Chondrocyte (in vitro differentiated cells): ENCODE measurements around the gene SCRT2. TPM values are rescaled to one million over a fixed set of nuclear protein-coding genes. Genes with fewer than 3 reads are reported as not detected.

Experiments used
- DNase-seq: peaks from one replicate; pipeline ENCODE4 v3.0.0; 2021; ENCODE audit warnings: mixed read lengths, low spot score
- H3K27ac Mint-ChIP-seq: one replicate; pipeline ENCODE4 v1.8.0; 2021; ENCODE audit warnings: mild to moderate bottlenecking, moderate library complexity, mixed read lengths; ENCODE audit not compliant: unreplicated experiment
- H3K27me3 Mint-ChIP-seq: 2 replicates; pipeline ENCODE4 v1.8.0; 2021; ENCODE audit warnings: low read depth, mixed read lengths
- H3K36me3 Mint-ChIP-seq: 2 replicates; pipeline ENCODE4 v1.8.0; 2021; ENCODE audit warnings: low read depth, mixed read lengths
- H3K4me1 Mint-ChIP-seq: 2 replicates; pipeline ENCODE4 v1.8.0; 2021; ENCODE audit warnings: low read depth, mild to moderate bottlenecking, mixed read lengths
- H3K4me3 Mint-ChIP-seq: one replicate; pipeline ENCODE4 v1.8.0; 2021; ENCODE audit warnings: mild to moderate bottlenecking, moderate library complexity, mixed read lengths; ENCODE audit not compliant: unreplicated experiment
- H3K9me3 Mint-ChIP-seq: 2 replicates; pipeline ENCODE4 v1.8.0; 2021; ENCODE audit warnings: low read depth, mixed read lengths
- total RNA-seq: library from RNA; stranded (reverse); gene quantifications from 3 replicates; pipeline ENCODE4 v1.2.1, GENCODE V29; 2021
- TF ChIP-seq, protein P1 (sequence below): fragments of 200-600 bp; sonication (generic); IDR thresholded peaks from 2 replicates; pipeline ENCODE4 v1.5.0; 2021; ENCODE audit warnings: antibody characterized with exemption, mild to moderate bottlenecking, moderate library complexity

The SCRT2 gene
- total RNA-seq, 1 donor from 2014 or later: not detected

DNA sequence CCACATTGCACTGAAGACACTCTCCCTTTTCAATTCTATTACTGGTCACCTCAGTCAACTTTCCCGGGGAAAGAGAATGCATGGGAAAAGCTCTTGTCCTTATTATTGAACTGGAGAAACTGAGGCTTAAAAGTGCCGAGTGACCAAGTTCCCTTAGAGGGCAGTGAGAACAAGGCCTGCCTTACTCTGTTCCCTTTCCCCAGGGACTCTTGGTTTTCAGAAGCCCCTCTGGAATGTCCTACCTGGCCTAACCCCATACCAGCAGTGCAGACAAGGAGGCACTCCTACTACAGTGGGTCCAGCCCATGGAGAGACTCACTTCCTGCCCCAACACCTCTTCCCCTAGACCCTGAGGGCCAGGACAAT is 28.8 kb downstream of the SCRT2 start:
- Mint-ChIP-seq H3K36me3 (peaks cover 23% of the 10 kb centered on the region), H3K4me1 (peaks cover 19% of the 10 kb centered on the region), H3K27me3 (no peaks in the 10 kb centered on the region), H3K4me3 (no peak overlapping the region), H3K9me3 (no peaks in the 10 kb centered on the region), H3K27ac (no peak overlapping the region)
- TF ChIP-seq, protein P1, sequence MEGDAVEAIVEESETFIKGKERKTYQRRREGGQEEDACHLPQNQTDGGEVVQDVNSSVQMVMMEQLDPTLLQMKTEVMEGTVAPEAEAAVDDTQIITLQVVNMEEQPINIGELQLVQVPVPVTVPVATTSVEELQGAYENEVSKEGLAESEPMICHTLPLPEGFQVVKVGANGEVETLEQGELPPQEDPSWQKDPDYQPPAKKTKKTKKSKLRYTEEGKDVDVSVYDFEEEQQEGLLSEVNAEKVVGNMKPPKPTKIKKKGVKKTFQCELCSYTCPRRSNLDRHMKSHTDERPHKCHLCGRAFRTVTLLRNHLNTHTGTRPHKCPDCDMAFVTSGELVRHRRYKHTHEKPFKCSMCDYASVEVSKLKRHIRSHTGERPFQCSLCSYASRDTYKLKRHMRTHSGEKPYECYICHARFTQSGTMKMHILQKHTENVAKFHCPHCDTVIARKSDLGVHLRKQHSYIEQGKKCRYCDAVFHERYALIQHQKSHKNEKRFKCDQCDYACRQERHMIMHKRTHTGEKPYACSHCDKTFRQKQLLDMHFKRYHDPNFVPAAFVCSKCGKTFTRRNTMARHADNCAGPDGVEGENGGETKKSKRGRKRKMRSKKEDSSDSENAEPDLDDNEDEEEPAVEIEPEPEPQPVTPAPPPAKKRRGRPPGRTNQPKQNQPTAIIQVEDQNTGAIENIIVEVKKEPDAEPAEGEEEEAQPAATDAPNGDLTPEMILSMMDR: no peak
- DNase-seq: no peak

DNA sequence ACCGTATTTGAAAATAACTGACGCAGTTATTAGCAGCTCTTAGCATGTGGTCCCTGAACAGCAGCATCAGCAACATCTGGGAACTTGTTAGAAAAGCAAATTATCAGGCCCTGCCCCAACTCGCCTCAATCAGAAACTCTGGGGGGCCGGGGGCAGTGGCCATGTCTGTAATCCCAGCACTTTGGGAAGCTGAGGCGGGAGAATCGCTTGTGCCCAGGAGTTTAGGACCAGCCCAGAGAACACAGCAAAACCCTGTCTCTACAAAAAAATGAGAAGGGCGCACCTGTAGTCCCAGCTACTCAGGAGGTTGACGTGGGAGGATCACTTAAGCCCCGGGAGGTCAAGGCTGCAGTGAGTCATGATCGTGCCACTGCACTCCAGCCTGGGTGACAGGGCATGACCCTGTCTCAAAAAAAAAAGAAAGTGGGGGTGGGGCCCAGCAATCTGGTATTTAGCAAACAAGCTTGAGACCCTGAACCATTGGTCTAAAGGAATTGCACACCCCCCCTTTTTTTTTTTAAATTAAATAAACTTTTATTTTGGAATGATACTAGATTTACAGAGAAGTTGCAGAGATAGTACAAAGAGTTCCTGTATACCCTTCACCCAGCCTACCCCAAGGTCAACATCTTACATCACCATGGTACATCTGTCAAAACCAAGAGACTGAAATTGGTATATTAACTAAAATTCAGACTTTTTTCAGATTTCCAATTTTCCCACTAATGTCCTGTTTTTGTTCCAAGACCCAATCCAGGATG is 29.3 kb downstream of the SCRT2 start:
- TF ChIP-seq, protein P1: no peak

DNA sequence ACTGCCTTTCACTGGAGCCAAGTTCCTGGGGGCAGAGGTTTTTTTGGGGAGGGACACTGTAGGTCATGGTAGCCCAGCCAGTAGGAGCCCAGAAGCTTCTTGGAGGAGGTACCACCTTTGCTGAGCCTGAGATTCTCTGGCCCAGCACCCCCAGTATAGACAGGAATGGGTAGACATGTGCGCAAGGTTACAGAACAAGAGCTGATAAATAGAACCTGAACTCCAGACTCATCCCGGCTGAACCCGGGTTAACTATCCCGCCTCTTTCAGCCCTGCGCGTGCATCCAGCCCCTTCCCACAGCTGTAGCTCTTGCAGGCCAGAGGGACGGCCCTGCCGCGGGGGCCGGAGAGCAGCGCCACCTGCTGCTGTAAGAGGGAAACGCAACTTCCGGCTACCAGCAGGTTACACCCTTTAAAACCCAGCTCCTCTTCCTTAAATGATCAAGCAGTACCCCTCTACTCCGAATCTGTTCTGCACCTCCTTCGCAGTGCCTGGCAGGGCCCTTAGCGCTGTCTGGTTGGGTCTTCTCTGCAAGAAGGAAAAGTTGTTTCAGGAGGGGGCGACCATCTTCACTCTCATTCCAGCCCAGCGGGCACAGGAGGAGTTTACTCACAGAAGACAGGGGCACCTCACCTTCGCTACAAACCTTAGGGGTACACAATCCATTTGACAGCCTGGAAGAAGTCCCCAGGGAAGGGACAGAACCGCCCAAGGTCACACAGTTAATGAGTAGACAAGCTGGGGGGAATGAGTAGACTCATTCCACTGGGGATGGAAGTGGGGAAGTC is 30.1 kb downstream of the SCRT2 start:
- TF ChIP-seq, protein P1: peak; percentile 96
- Mint-ChIP-seq H3K4me1 (peaks cover 11% of the 10 kb centered on the region), H3K36me3 (peaks cover 20% of the 10 kb centered on the region), H3K27me3 (no peaks in the 10 kb centered on the region), H3K27ac (no peak overlapping the region), H3K9me3 (no peaks in the 10 kb centered on the region), H3K4me3 (no peak overlapping the region)
- no peak for DNase-seq

More for the DNA sequence above, 29.3 kb downstream of the SCRT2 start:
- H3K27me3 Mint-ChIP-seq: no peaks in the 10 kb centered on the region
- peaks cover 16% of the 10 kb centered on the region for H3K4me1 Mint-ChIP-seq
- no peaks in the 10 kb centered on the region for H3K9me3 Mint-ChIP-seq
- DNase-seq: no peak
- peaks cover 23% of the 10 kb centered on the region for H3K36me3 Mint-ChIP-seq
- H3K27ac Mint-ChIP-seq: no peak overlapping the region
- no peak overlapping the region for H3K4me3 Mint-ChIP-seq

DNA sequence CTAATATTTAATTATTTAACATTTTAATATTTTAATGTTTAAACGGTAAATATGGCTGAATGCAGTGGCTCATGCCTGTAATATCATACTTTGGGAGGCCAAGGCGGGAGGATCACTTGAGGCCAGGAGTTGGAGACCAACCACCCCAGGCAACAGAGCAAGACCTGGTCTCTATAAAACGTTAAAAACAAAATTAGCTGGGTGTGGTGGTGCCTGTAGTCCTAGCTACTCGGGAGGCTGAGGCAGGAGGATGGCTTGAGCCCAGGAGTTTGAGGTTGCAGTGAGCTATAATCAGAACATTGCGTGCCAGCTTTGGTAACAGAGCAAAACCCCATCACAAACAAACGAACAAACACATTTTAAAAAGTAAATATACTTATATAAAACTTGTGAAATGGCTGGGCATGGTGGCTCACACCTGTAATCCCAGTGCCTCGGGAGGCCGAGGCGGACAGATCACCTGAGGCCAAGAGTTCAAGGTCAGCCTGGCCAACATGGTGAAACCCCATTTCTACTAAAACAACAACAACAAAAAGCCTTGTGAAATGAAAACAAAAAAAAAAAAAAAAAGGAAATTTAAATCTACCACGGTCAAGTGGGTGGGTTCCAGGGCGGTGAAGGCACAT is 30.8 kb downstream of the SCRT2 start:
- TF ChIP-seq, protein P1: no peak
- Mint-ChIP-seq H3K27me3 (no peaks in the 10 kb centered on the region), H3K4me1 (peaks cover 11% of the 10 kb centered on the region)

More for the DNA sequence above, 30.8 kb downstream of the SCRT2 start:
- H3K36me3 Mint-ChIP-seq: peaks cover 14% of the 10 kb centered on the region
- no peak overlapping the region for H3K27ac Mint-ChIP-seq
- H3K4me3 Mint-ChIP-seq: no peak overlapping the region
- no peaks in the 10 kb centered on the region for H3K9me3 Mint-ChIP-seq
- DNase-seq: no peak
